AG09319 (cell line): ENCODE results near the gene AKIP1.
"Not testable (repeated sequence)": the region's sequence is repeated elsewhere in the genome, so short reads cannot be mapped to it uniquely, and the experiment has no call there.

Experiments
- DNase-seq: peaks from one replicate; pipeline ENCODE4 v3.0.0-alpha.2; 2010; ENCODE audit warnings: low read depth; ENCODE audit errors: extremely low read depth
- TF ChIP-seq, protein P1 (sequence below): IDR thresholded peaks from 2 replicates; pipeline ENCODE4 v1.5.1; 2011; ENCODE audit warnings: low read depth, mild to moderate bottlenecking, inconsistent platforms, low read length, moderate library complexity

Gene AKIP1

DNA sequence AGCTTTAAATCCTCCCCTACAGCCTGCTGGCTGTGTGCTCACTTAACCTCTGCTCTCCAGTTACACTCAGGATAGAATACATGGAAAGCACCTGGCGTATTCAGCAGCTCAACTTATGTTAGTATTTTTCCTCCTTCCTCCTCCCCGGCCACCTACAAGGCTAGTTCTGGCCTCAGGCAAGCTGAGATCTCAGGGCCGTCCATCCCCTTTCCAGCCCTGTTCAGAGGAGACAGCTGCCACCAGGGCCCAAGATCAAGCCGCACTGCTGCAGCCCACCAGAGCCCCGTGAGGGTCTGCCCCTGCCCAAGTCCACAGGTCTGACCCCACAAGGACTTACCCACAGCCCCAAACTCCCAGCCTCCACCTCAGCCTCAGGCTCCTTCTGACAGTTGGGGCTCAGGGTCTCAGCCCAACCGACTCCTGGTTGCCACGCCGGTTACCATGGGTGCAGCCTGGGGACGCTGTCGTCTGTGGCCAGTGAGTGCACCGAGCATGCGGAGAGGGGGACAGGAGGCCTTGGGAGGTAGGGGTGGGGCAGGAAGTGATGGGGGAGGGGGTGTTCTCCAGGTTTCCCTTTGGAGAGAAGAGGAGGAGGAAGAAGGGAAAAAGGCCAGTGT is 21.7 kb downstream of the AKIP1 start, which contains the start of gene C11orf16:
Gene C11orf16 (minus strand): TSS at position 384 of the 617 bp plus-strand sequence. CDS start 639 bp downstream, outside the sequence.
- DNase-seq = no peak
- TF ChIP-seq, protein P1, sequence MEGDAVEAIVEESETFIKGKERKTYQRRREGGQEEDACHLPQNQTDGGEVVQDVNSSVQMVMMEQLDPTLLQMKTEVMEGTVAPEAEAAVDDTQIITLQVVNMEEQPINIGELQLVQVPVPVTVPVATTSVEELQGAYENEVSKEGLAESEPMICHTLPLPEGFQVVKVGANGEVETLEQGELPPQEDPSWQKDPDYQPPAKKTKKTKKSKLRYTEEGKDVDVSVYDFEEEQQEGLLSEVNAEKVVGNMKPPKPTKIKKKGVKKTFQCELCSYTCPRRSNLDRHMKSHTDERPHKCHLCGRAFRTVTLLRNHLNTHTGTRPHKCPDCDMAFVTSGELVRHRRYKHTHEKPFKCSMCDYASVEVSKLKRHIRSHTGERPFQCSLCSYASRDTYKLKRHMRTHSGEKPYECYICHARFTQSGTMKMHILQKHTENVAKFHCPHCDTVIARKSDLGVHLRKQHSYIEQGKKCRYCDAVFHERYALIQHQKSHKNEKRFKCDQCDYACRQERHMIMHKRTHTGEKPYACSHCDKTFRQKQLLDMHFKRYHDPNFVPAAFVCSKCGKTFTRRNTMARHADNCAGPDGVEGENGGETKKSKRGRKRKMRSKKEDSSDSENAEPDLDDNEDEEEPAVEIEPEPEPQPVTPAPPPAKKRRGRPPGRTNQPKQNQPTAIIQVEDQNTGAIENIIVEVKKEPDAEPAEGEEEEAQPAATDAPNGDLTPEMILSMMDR = no peak

DNA sequence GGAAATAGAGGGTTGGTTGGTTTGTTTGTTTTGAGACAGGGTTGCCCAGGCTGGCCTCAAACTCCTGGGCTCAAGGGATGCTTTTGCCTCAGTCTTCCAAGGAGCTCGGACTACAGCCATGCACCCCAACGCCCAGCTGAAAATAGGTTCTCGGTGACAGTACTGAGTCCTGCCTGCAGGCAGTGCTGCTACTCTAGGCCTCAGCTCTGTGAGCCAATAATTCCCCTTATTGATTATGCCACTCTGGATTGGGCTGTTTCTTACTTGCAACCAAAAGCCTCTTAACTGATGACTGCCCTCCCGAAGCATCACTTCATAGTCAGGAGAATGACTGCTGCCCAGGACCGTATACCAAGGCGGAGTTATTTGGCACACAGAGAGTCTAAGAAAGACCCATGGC is 22.9 kb downstream of the AKIP1 start:
- TF ChIP-seq, protein P1 = no peak
- no peak for DNase-seq

DNA sequence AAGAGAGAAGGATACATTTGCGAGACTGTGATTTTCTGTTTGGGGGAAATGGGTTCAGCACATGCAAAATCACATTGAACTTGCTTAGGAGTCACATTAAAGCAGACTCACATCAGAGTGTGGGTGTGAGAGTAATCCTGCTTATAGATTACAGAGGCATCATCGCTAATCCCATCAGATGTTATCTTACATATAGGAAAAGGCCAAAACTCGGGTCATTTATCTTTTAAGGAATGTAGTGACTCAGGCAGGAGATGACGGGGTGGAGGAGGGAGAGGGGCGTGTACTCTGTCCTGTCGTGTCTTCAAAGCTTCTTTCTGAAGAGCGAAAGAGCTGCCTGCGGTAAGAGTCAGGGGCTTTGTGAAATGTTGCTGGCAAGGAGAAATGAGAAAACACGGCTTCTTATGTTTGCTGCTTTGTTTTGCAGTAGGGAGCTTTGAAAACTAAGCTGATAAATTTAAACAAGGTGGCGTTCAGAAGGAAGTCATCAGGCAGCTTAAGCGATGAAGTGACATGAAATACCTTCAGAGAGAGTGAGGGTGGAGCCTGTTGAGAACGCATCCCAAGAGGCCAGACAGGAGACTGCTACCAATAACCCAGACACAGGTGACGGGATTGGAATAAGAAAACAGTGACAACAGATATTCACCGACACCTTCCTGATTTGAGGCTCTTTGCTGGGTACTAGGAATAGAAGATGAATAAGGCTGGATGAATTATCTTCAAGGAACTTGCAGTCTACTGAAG is 23.9 kb downstream of the AKIP1 start:
- DNase-seq = no peak

DNA sequence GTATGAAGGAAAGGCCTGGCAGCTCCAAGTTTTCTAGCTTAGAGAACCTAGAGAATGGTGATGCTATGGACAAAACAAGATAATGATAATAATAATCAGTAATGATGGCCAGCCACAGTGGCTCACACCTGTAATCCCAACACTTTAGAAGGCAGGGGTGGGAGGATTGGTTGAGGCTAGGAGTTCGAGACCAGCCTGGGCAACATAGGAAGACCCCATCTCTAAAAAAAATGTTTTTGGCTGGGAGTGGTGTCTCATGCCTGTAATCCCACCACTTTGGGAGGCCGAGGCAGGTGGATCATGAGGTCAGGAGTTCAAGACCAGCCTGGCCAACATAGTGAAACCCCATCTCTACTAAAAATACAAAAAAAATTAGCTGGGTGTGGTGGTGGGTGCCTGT is 24.8 kb downstream of the AKIP1 start:
- DNase-seq = not testable (repeated sequence)

More for the DNA sequence above, 23.9 kb downstream of the AKIP1 start:
- TF ChIP-seq, protein P1 = no peak

DNA sequence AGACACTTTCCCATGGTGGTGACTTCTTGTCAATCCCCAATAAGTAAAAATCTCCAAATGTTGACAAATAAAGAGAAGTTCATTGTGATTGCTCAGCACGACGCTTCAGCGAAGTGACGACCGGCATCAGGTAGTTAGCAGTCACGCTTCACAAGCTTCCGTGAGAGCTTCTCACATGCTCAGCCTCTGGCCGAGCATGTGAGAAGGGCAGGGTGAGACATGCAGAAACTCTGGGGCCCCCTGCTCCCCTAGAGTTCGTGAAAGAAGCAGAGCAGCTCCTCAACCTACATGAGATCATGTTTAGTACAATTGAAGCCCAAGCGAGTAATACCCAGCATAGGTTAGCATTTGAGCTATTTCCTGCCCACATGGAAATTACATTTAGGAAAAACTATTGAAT is 26.2 kb downstream of the AKIP1 start:
- TF ChIP-seq, protein P1 = no peak
- DNase-seq = no peak

DNA sequence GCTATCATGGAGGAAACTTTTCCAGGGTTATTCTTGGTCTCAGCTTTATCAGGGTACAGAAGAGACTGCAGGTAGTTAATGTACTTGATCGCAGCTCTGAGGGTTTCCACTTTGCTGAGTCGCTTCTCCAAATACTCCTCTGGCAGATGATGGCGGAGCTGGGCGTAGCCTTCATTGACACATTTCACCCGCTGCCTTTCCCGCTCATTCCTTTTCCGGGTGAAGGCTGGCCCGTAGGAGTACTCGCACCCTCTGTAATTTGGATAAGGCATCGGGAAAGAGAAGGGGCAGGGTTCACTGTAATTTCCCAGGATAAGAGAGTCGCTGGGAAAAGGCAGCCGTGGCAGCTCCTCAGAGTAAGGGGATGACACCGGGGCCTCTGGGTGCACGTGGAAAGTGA is 26.7 kb downstream of the AKIP1 start:
- TF ChIP-seq, protein P1 = no peak
- no peak for DNase-seq

DNA sequence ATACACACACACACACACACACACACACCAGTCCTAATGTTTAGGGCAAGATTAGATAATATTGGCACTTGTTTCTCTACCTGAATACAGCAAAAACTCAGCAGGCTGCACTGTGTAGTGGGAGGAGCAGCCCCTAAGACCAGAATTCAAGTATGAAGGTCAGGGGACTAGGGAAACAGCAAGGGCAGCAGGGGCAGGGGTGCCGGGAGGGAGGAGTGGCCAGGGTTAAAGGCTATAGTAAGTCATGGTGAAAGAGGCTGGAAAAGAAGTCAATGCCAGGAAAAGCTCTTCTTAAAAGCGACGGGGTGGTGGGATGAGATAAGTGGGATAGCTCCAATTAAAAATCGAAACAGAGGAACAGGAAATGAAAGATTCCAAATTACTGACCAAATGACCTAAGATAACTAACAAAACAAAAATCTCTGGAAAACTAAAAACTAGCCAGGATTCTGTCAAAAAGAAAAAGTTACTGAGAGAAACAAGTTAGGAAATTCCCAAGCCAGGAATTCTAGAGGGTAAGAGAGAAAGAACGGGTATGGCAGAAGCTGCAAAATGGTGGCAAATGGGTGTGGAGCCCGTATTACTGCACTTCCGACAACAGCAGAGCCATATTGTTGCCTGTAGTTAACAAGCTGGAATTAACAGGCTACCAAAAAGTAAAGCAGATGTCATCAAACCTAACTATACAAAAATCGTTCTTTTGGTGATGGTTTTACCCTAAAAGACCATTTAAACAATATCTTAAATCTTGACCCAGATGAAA is 30.5 kb downstream of the AKIP1 start:
- DNase-seq = no peak
- TF ChIP-seq, protein P1 = no peak
